ENCODE data around the gene SYNPO.
A peak's percentile ranks its signal among the peaks of the same experiment; 100 is the strongest.

The SYNPO gene

DNA sequence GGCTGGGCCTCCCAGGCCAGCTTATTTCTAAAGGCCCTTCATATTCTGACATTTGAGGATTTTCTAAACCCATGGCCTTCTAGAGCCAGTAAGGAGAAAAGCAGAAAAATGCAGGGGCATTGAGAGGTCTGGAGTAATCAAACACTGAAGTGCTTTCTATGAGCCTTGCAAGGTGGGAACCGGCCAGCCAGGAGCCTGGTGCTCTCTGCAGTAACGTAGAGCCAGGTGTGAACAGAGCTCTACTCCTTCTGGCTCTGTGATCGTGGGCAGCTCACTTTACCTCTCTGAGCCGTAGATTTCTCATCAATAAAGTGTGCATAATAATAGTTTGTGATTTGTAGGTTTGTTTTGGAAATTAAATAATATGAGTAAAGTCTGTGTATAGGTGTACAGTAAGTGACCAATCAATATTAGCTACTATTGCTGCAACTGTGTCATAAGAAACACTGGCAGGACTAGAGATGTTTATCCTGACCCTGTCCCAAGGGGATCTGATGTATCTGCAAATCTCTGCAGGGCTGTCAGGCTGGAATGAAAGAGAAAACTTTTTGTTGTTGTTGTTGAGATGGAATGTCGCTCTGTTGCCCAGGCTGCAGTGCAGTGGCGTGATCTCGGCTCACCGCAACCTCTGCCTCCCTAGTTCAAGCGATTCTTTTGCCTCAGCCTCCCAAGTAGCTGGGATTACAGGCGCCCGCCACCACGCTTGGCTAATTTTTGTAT, 2.7 kb downstream of the SYNPO start:
- DNase-seq = no peak

DNA sequence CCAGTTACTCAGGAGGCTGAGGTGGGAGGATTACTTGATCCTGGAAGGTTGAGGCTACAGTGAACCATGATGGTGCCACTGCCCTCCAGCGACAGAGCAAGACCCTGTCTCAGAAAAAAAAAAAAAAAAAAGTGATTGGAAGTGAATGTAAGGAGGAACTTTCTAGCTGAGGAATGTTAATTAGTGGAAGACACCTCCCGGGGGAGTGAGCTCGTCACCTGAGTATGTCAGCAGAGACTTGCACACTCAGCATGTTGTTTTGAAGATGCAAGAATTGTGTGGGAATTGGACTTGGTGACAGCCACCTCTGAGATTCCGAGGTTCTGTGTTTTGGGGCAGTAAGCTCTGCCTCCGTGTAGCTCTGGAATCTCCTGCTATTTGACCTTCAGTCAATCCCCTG, 3.6 kb downstream of the SYNPO start:
- no peak for DNase-seq

DNA sequence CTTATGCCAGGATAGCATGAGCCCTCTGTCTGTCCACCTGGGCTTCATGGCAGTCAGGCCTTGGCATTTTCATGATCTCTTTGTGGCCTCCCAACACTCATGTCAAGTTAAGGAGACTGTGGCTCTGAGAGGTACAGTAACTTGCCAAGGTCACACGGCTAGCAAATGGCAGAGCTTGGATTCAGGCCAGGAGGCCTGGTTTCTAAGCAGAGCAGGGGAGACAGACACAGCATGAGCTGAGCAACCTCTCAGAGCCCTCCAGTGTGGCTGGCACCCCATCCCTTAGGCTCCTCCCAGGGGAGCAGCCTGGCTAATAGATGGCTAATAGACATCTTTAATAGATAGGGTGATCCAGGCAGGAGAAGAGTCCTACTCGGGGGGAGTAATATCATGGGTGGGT, 4.1 kb downstream of the SYNPO start:
- peak; percentile 16 for DNase-seq

- no peak for DNase-seq
These were observed 4.7 kb downstream of the SYNPO start for GRCh38 chr5:150645070-150645700.

GRCh38 chr5:150647275-150648251, 7.1 kb downstream of the SYNPO start:
- DNase-seq = no peak

DNA sequence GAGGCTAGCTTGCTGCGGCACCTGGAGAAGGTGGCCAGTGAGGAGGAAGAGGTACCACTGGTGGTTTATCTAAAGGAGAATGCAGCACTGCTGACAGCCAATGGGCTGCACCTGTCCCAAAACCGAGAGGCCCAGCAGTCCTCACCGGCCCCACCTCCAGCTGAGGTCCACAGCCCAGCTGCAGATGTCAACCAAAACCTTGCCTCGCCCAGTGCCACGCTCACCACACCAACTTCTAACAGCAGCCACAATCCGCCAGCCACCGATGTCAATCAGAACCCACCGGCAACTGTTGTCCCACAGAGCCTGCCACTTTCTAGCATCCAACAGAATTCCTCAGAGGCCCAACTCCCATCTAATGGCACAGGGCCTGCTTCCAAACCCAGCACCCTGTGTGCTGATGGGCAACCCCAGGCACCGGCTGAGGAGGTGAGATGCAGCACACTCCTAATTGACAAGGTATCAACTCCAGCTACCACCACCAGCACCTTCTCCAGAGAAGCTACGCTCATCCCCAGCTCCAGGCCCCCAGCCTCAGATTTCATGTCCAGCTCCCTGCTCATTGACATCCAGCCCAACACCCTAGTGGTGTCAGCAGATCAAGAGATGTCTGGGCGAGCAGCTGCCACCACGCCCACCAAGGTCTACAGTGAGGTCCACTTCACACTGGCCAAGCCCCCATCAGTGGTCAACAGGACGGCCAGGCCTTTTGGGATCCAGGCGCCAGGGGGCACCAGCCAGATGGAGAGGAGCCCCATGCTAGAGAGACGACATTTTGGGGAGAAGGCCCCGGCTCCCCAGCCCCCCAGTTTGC, 8.0 kb downstream of the SYNPO start:
- no peak for DNase-seq

- no peak for DNase-seq
These were observed 8.9 kb downstream of the SYNPO start for GRCh38 chr5:150649108-150650020.

GRCh38 chr5:150650021-150651006, 9.9 kb downstream of the SYNPO start:
- DNase-seq = no peak

DNA sequence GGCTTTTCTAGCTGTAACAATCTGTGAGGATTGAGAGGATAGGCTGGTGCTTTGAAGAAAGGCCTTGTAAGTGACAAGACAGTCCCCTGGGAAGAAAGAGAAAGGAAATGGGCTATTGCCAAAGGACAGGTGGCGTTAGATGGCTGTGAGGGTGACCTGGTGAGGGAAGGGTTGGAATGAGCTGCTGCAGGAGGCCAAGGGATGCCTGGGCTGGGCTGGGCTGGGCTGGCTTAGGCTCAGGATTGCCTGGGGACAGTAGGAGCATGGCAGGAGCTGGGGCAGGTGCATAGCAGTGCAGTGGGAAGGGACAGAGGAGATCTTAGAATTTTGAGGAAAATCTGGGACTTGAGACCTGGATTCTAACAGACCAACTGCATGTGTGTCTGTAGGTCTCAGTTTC, 10.9 kb downstream of the SYNPO start:
- no peak for DNase-seq

- no peak for DNase-seq
These were observed 11.6 kb downstream of the SYNPO start for GRCh38 chr5:150651924-150652671.

- no peak for DNase-seq
These were observed 12.8 kb downstream of the SYNPO start for GRCh38 chr5:150653145-150653761.

DNA sequence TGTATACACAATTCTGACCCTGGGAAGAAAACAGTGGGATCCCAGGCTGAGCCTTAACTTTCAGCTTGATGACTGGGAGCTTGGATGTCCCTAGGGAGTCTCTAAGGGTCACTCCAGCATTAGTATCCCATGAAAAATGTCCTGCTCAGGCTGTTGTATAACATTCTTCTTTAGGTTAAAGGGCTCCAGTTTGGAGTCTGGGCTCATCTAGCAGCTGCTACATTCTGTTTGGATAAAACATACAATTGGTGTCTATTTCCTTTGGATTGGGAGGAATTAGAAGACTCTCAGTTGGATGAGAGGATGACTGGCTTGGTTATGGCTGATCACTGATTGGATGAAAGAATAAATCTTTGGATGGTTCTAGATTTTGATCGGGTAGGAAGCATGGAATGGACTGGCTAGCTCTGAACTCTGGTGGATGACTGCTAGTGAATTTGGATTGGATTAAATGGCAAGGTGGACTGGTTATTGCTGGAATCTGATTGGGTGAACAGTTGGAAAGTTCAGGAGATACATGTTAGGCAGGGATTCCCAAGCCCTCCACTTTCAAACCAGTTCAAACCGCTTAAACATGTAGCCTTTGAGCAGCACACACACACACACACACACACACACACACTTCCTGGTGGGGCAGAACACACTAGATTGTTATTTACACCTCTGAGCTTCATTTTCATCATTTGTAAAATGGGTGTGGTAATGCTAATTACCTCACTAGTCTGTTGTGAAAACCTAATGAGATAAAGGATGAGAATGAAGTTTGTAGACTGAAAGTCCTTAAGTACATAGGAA, 13.5 kb downstream of the SYNPO start:
- DNase-seq = no peak

DNA sequence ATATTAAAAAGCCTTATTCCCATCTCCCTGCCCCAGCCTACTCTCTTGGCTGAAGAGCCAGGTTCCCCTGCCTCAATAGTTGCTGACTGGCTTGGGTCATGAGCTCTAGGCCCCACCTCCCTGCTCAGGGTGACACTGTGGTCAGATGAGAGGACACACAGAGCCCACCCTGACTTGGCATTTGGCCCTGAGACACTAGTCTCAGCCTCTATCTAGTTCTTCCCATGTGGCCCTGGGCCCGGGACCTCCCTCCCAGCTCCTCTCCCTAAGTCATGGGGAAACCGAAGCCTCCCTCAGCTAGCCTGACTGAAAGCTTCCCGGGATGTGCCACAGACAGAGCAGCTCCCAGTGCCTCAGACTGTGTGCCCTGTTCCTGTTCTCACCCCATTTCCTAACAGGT, 14.8 kb downstream of the SYNPO start:
- no peak for DNase-seq

GRCh38 chr5:150656191-150657132, 16.0 kb downstream of the SYNPO start:
- DNase-seq = peak; percentile 70

- no peak for DNase-seq
These were observed 17.7 kb downstream of the SYNPO start for GRCh38 chr5:150658121-150658520.

- no peak for DNase-seq
These were observed 18.3 kb downstream of the SYNPO start for GRCh38 chr5:150658699-150659265.
